DLD1 (cell line): Measurements from ENCODE around the gene KCNA10.
"Not testable (repeated sequence)": the region's sequence is repeated elsewhere in the genome, so short reads cannot be mapped to it uniquely, and the experiment has no call there.

Experiments
- in situ Hi-C: cut with HindIII; loops from 2 replicates; pipeline ENCODE4 v1.10.0; 2017; ENCODE audit warnings: low sequenced_read_pairs

KCNA10 gene

DNA sequence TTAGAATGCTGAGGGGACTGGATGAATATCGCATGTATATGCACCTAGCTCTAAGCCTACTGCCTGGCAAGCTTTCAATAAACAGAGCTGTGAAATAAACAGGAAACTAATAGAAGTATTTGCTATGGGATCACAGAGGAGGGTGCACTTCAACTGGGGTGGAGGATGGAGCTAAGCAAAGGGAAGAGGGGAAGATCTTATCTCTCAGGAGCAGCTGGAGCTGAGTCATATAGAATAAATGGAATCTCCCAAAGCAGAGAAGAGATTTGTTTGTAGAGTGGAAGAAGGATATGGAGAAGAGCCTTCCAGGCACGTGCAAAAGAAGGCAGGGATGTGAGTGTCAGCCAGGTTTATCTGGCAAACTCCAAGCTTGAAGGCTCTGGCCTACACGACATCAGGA is 17.0 kb upstream of the KCNA10 start:
- in situ Hi-C loops = no loop called here

DNA sequence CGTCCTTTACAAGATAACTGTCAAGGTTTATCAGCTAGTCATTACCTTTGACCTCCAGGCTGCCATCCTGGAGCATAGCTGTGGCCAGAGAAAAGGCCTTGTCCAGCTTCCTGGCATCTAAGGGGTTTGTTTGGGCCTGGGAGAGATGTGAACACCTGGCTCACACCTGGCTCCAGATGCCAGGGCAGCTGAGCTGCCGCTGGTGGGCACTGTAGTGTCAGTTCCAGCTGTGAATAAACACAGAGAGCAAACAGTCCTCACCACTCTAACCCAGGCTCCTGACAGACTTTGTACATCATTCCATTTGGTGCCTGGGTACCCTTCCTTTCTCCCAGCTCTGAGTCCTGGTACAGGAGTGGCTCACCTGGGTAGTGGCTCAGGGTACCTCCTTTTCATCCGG is 14.3 kb upstream of the KCNA10 start:
- in situ Hi-C loops = no loop called here

DNA sequence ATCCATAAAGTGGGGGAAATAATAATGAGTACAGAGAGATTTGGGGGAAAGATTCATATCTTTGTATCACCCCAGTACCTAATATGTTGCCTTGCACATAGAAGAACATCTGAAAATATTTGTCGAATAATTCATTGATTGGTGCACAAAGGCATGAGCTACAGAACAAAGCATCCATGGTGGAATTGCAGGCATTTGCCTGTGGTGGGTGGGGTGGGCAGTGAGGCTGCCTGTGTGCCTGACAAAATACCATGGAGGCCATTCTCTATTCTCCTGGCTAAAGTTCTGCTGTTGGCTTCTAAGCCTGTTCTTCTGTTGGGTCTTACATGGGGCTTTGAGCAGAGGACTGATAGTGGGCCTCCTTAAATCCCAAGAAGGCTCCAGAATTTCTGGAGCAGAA is 10.0 kb upstream of the KCNA10 start:
- in situ Hi-C loops = no loop called here

GRCh38 chr1:110526201-110526780 is 7.3 kb upstream of the KCNA10 start:
- in situ Hi-C loops = no loop called here

- in situ Hi-C loops = no loop called here
Observed at GRCh38 chr1:110525249-110525595, 6.2 kb upstream of the KCNA10 start.

GRCh38 chr1:110524311-110525248 is 5.6 kb upstream of the KCNA10 start:
- in situ Hi-C loops = no loop called here

DNA sequence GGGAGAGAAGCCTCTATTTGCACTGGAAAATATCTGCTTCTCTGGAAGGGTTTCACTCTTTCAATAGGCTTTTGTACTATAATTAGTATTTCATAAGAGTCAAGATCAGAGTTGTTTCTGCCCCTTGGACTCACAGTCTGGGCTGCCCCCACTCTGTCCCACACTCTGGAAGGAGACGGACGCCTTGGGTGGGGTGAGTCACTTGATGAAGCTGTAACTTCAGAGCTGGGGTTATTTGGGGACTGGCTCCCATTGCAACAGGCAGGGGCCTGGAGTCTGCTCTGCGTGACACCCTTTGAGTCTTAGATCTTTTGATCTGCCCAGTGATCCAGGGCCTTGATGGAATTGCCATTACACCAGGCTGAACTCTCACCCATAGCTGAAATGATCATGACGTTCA is 4.0 kb upstream of the KCNA10 start:
- in situ Hi-C loops = no loop called here

GRCh38 chr1:110522560-110522959 is 3.6 kb upstream of the KCNA10 start:
- in situ Hi-C loops = no loop called here

- in situ Hi-C loops = no loop called here
Observed at GRCh38 chr1:110520827-110521226, 1.9 kb upstream of the KCNA10 start.

DNA sequence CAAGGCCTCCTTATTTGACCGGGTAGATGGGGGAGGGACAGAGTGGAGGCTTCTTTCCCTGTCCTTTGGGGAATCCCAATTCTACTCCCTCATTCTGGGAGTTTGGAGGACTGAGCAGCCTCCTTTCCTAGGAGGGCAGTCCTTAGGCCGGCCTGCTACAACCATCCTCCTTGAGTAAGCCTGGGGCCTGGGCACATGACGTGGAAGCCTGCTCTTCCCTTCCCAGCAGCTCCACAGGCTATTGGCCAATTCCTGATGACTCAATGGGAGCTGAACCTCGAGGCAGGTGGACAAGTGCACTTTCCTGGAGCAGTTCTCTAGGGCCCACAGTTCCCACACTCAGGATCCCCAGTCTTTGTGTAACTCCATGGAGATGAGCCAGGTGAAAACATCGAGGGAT is 3.1 kb downstream of the KCNA10 start:
- in situ Hi-C loops = no loop called here

DNA sequence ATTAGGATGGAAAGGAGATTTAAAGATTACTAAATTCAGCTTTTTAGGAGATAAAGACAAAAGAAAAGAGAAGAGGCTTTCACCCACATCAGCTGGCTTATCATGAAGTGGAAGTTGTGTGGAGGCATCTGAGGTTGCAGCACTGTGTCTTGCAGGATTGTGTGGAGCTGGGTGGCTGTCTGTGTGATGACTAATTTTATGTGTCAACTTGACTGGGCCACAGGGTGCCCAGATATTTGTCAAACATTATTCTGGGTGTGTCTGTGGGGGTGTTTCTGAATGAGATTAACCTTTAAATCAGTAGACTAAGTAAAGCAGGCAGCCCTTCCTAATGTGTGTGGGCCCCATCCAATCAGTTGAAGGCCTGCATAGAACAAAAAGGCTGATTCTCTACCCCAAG is 3.9 kb downstream of the KCNA10 start:
- in situ Hi-C loops = no loop called here

DNA sequence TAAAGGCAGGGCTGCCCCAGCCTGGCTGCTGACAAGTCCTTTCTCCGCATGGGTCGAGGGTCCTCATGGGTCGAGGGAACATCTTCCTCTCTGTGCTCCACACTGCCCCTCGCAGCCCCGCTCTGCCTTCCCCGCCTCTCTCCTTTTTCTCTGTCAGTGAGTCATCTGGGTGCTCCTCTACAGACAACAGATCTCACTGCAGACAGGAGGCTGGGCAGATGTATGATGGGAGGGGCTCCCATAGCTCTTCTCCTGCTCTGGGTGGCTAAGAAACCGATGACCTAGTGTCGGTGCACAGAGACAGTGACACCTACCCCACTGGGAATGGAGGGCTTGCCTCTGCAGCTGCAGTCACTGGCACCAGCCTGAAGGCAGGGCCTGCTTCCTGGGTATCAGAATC is 5.5 kb downstream of the KCNA10 start:
- in situ Hi-C loops = no loop called here

GRCh38 chr1:110511436-110511835 is 7.5 kb downstream of the KCNA10 start:
- in situ Hi-C loops = no loop called here

GRCh38 chr1:110510921-110511320 is 8.1 kb downstream of the KCNA10 start:
- in situ Hi-C loops = not testable (repeated sequence)

DNA sequence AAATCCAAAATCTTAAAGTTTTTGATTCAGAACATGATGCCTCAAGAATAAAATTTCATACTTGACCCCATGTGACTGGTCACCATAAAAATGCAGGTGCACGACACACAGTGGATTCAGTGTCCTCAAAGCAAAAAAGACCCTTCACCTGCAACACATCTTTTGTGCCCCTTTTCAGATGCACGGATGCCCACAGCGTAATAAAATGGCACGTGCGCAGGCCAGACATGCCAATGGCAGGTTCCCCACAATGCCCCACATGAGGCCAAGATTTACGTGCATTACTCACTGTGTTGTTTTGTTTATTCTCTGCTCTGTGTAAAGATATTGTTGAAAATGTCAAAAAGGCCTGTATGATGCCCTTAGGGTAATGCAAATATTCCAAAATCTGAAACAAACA is 9.3 kb downstream of the KCNA10 start:
- in situ Hi-C loops = no loop called here

GRCh38 chr1:110508028-110508940 is 10.7 kb downstream of the KCNA10 start:
- in situ Hi-C loops = no loop called here

GRCh38 chr1:110506541-110506940 is 12.4 kb downstream of the KCNA10 start:
- in situ Hi-C loops = no loop called here

DNA sequence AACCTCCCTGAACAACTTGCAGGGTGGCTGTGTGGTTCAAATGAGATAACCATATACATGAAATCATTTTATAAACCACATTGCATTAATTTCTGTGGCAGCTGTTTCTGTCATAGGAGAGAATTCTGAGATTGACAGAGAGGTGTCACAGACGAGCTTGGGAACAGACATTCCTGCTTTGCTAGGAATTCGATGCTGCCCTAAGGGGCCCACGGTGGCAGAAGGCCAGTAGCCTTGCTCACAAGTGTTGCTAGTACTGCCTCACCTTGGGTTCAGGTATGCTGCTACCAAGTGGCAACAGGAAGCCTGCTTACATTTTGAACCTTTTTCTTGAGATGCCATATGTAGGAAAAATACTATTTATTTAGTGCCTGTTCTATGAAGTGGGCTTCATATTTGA is 13.4 kb downstream of the KCNA10 start:
- in situ Hi-C loops = no loop called here

GRCh38 chr1:110504226-110504625 is 14.7 kb downstream of the KCNA10 start:
- in situ Hi-C loops = no loop called here

GRCh38 chr1:110503471-110503870 is 15.5 kb downstream of the KCNA10 start:
- in situ Hi-C loops = no loop called here

DNA sequence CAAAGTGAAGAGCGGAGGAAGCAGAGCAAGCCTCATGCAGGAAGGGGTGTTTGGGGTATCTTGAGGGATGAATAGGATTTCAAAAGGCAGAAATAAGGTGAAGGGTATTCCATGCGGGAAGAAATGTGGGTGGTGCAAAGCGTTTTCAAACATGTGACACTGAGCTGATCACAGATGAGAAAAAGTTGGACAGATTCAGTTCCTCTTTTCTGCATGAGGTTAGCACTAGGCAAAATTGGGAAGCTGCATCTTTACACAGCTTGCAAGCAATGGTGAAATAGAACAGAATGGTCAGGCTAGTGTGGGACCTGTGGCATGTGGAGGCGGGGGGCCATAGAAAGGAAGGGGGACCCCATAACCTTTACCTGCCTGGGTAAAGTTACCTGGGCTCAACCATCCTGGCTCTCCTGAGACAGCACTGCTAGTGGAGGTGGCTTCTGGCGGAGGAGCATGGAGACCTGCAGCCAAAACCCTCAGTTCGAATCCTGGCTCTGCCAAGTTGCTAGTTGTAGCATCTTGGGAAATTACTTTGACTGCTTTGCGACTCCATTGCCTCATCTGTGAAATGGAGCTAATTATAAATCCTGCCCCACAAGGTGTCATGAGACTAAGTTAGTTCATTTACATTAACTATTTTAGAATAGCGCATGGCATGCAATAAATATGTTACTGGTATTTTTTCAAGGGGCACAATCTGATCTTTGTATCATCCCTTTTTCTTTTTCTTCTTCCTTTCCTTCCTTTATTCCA is 16.4 kb downstream of the KCNA10 start:
- in situ Hi-C loops = no loop called here
